Psoas muscle (tissue), 8 donors: ENCODE data around the gene TEX51. TPM values are rescaled to one million over a fixed set of nuclear protein-coding genes. Genes with fewer than 3 reads are reported as not detected.
A peak's percentile ranks its signal among the peaks of the same experiment; 100 is the strongest.

ENCODE experiments used
- ATAC-seq, 4 donors: fragments of 200-7000 bp; cut with Tn5 transposase; one replicate each; pipeline ENCODE4 v1.9.1; 2020; ENCODE audit warnings: moderate library complexity in 3 of 4, mild to moderate bottlenecking in 2 of 4
- DNase-seq, 2 donors: peaks; one replicate each; pipeline ENCODE4 v3.0.0-alpha.2; 2020
- H3K27ac ChIP-seq: fragments of 200-600 bp; one replicate; pipeline ENCODE4 v1.8.0; 2022
- H3K27me3 ChIP-seq, 3 donors: fragments of 200-600 bp in 1 of 3; one replicate each; pipeline versions ENCODE4 v1.6.1 to v1.8.0; 2013 to 2022; ENCODE audit warnings: low read length in 2 of 3, mild to moderate bottlenecking in 2 of 3, moderate library complexity in 1 of 3; ENCODE audit not compliant: insufficient read depth in 3 of 3
- H3K36me3 ChIP-seq, 2 donors: fragments of 200-600 bp in 1 of 2; one replicate each; pipeline versions ENCODE4 v1.6.1 to v1.8.0; 2013 to 2022; ENCODE audit warnings: low read depth in 1 of 2, mild to moderate bottlenecking in 1 of 2, moderate library complexity in 1 of 2; ENCODE audit not compliant: insufficient read depth in 1 of 2
- H3K4me1 ChIP-seq: fragments of 200-600 bp; one replicate; pipeline ENCODE4 v1.8.0; 2022
- H3K4me3 ChIP-seq: fragments of 200-600 bp; one replicate; pipeline ENCODE4 v1.8.0; 2022; ENCODE audit warnings: mild to moderate bottlenecking
- H3K9me3 ChIP-seq: fragments of 200-600 bp; one replicate; pipeline ENCODE4 v1.8.0; 2022
- WGBS, 3 donors: extraction: QIAGEN DNeasy Blood & Tissue Kit; methylation state at CpG; one replicate each; pipeline versions ENCODE4 v1.1.6 to v1.1.7; 2013; 5-methylcytosine and 5-hydroxymethylcytosine counted together
- intact Hi-C, 2 donors: fragments of 100-400 bp; cut with DNase I; formaldehyde crosslinking; loops; one replicate each; pipeline versions ENCODE4 v1.11.0 to v1.14.2; 2022
- polyA plus RNA-seq, 3 donors: library from polyadenylated mRNA; stranded (reverse); fragments of 200-250 nt; gene quantifications; one replicate each; pipeline ENCODE4 v1.2.3, GENCODE V29; 2013
- total RNA-seq, 4 donors: library from RNA; stranded (reverse); fragmentation: NEBNext Ultra II Directional in 2 of 4; extraction: Animal tissue kit (Norgen Biotek cat#: 25700) in 2 of 4; gene quantifications; one replicate each; pipeline versions ENCODE4 v1.2.1 to v1.2.4, GENCODE V29; 2021 to 2023
- TF ChIP-seq, protein P1 (sequence below): fragments of 200-600 bp; IDR thresholded peaks from one replicate; pipeline ENCODE4 v1.8.0; 2022; ENCODE audit warnings: antibody characterized with exemption
- donor health status: healthy with polysubstance abuse.
- donor health status: DM: no; HTN: no; CAD: no; lungs with moderate emphysema.
- donor health status: Bipolar disorder and iron deficiency.
- donor health status: healthy.
- donor health status: DM: yes; HTN: yes; CAD: no.
- donor health status: DM: no; HTN: no; CAD: no.
- donor health status: DM: no; HTN: no; CAD: no.
- donor health status: DM: yes; HTN: yes; CAD: no.

TEX51 gene
- total and polyA plus RNA-seq, 7 donors: not detected

GRCh38 chr2:126884861-126885750, 13.6 kb upstream of the TEX51 start:
- ATAC-seq (no peak), DNase-seq (no peak)
- H3K9me3 ChIP-seq: no peaks in the 10 kb centered on the region
- no peak overlapping the region for H3K4me3 ChIP-seq
- no peak overlapping the region for H3K27ac ChIP-seq
- WGBS, 3 donors: 63 to 82% (median 66%) methylated on average over 21 of the region's 21 CpGs
- H3K4me1 ChIP-seq: no peaks in the 10 kb centered on the region
- TF ChIP-seq, protein P1, sequence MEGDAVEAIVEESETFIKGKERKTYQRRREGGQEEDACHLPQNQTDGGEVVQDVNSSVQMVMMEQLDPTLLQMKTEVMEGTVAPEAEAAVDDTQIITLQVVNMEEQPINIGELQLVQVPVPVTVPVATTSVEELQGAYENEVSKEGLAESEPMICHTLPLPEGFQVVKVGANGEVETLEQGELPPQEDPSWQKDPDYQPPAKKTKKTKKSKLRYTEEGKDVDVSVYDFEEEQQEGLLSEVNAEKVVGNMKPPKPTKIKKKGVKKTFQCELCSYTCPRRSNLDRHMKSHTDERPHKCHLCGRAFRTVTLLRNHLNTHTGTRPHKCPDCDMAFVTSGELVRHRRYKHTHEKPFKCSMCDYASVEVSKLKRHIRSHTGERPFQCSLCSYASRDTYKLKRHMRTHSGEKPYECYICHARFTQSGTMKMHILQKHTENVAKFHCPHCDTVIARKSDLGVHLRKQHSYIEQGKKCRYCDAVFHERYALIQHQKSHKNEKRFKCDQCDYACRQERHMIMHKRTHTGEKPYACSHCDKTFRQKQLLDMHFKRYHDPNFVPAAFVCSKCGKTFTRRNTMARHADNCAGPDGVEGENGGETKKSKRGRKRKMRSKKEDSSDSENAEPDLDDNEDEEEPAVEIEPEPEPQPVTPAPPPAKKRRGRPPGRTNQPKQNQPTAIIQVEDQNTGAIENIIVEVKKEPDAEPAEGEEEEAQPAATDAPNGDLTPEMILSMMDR: no peak
- intact Hi-C loops: no loop called here
- H3K36me3 ChIP-seq: no peaks in the 10 kb centered on the region
- peaks cover 0 to 10% (median 0%) of the 10 kb centered on the region in 3 donors for H3K27me3 ChIP-seq

GRCh38 chr2:126885751-126886210, 12.9 kb upstream of the TEX51 start:
- ATAC-seq: peak; percentile 4 to 37 (median 22)
- H3K27me3 ChIP-seq: peaks cover 0 to 10% (median 0%) of the 10 kb centered on the region in 3 donors
- H3K4me3 ChIP-seq: peak overlapping the region; percentile 56
- H3K4me1 ChIP-seq: no peaks in the 10 kb centered on the region
- no peak overlapping the region for H3K27ac ChIP-seq
- intact Hi-C loops: no loop called here
- TF ChIP-seq, protein P1: no peak
- H3K9me3 ChIP-seq: no peaks in the 10 kb centered on the region
- H3K36me3 ChIP-seq: no peaks in the 10 kb centered on the region
- DNase-seq: peak; percentile 44 to 64
- WGBS, 3 donors: 12 to 30% (median 18%) methylated on average over 18 of the region's 18 CpGs

- Histone ChIP-seq H3K4me3 (peak overlapping the region; percentile 56), H3K9me3 (no peaks in the 10 kb centered on the region), H3K27ac (no peak overlapping the region), H3K36me3 (no peaks in the 10 kb centered on the region), H3K27me3 (peaks cover 0 to 10% (median 0%) of the 10 kb centered on the region in 3 donors), H3K4me1 (no peaks in the 10 kb centered on the region)
- 8 to 11% (median 8%) methylated on average over 36 to 40 of the region's 40 CpGs for WGBS, 3 donors
- TF ChIP-seq, protein P1: peak; percentile 56
- intact Hi-C loops: no loop called here
- peak; percentile 62 to 82 for DNase-seq
- peak; percentile 73 to 92 (median 83) for ATAC-seq
Observed at GRCh38 chr2:126886211-126886915, 12.3 kb upstream of the TEX51 start.

GRCh38 chr2:126886916-126887280, 11.8 kb upstream of the TEX51 start:
- H3K27me3 ChIP-seq: peaks cover 0 to 10% (median 0%) of the 10 kb centered on the region in 3 donors

More at GRCh38 chr2:126886916-126887280, 11.8 kb upstream of the TEX51 start:
- 88 to 91% (median 90%) methylated on average over 13 of the region's 13 CpGs for WGBS, 3 donors
- intact Hi-C loops: no loop called here
- no peaks in the 10 kb centered on the region for H3K9me3 ChIP-seq
- no peaks in the 10 kb centered on the region for H3K4me1 ChIP-seq
- H3K27ac ChIP-seq: no peak overlapping the region
- TF ChIP-seq, protein P1: no peak
- H3K36me3 ChIP-seq: no peaks in the 10 kb centered on the region
- ATAC-seq (no peak), DNase-seq (no peak)
- H3K4me3 ChIP-seq: no peak overlapping the region
